ENCODE results near the gene HMGCS2. TPM values are rescaled to one million over a fixed set of nuclear protein-coding genes. Genes with fewer than 3 reads are reported as not detected.

The HMGCS2 gene
- total RNA-seq, 4 donors from 2014 or later, result 6.4 to 8.1 TPM; not detected in 2

DNA sequence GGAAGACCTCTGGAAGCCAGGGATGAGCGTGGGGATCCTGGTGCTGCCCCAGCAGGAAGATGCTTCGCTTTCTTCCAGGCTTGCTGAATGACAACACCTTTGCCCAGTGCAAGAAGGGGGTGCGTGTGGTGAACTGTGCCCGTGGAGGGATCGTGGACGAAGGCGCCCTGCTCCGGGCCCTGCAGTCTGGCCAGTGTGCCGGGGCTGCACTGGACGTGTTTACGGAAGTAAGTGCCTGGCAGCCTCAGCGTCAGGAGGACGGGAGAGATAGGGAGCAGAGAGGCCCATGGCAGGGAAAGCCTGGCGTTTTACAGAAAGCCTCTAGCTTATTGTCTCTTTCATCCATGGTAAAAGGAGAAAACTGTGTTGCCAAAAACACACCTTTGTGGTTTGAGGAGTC is 33.5 kb downstream of the HMGCS2 start:
- Histone ChIP-seq H3K4me3 (replicated peaks in 1 of 3) (no peak overlapping the region), H3K9me3 (no peaks in the 10 kb centered on the region), H3K27ac (no peak overlapping the region), H3K4me1 (peaks cover 33 to 40% of the 10 kb centered on the region in 2 donors), H3K36me3 (no peaks in the 10 kb centered on the region), H3K27me3 (no peaks in the 10 kb centered on the region)
- 96% methylated on average over 14 of the region's 14 CpGs for WGBS, 2 donors
- intact Hi-C loops (cut with DNase I), result no loop called here
- TF ChIP-seq POLR2A (IDR thresholded peaks at IDR 0.05), result no peak
- TF ChIP-seq, protein P1, sequence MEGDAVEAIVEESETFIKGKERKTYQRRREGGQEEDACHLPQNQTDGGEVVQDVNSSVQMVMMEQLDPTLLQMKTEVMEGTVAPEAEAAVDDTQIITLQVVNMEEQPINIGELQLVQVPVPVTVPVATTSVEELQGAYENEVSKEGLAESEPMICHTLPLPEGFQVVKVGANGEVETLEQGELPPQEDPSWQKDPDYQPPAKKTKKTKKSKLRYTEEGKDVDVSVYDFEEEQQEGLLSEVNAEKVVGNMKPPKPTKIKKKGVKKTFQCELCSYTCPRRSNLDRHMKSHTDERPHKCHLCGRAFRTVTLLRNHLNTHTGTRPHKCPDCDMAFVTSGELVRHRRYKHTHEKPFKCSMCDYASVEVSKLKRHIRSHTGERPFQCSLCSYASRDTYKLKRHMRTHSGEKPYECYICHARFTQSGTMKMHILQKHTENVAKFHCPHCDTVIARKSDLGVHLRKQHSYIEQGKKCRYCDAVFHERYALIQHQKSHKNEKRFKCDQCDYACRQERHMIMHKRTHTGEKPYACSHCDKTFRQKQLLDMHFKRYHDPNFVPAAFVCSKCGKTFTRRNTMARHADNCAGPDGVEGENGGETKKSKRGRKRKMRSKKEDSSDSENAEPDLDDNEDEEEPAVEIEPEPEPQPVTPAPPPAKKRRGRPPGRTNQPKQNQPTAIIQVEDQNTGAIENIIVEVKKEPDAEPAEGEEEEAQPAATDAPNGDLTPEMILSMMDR (IDR thresholded peaks at IDR 0.05), result no peak
- DNase-seq, result no peak

DNA sequence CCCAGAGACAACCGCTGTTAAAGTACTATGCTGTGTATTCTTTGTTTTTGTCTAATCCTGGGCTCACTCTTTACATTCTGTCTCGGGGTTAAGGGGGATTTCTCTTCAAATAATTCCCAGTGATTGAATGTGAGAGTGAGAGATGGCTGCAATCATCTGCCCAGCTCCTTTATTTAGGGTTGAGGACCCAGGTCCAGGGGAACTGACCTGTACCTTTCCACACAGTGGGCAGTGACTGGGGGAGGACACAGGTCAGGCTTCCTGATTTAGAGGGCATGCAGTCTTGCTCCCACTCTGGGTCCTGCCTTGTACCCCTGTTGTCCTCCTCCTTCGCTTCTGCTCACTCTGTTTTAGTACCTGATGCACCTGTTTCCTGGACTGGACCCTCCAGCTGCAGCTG is 35.0 kb downstream of the HMGCS2 start:
- no peak overlapping the region for H3K4me3 ChIP-seq (replicated peaks in 1 of 3)
- intact Hi-C loops (cut with DNase I), result no loop called here
- H3K4me1 ChIP-seq, result peaks cover 26 to 32% of the 10 kb centered on the region in 2 donors
- WGBS, 2 donors, result 91 to 96% methylated on average over 3 of the region's 3 CpGs
- no peak for DNase-seq
- no peak overlapping the region for H3K27ac ChIP-seq
- TF ChIP-seq, protein P1 (IDR thresholded peaks at IDR 0.05), result no peak
- no peak for TF ChIP-seq POLR2A (IDR thresholded peaks at IDR 0.05)
- H3K27me3 ChIP-seq, result no peaks in the 10 kb centered on the region
- H3K9me3 ChIP-seq, result no peaks in the 10 kb centered on the region
- no peaks in the 10 kb centered on the region for H3K36me3 ChIP-seq

DNA sequence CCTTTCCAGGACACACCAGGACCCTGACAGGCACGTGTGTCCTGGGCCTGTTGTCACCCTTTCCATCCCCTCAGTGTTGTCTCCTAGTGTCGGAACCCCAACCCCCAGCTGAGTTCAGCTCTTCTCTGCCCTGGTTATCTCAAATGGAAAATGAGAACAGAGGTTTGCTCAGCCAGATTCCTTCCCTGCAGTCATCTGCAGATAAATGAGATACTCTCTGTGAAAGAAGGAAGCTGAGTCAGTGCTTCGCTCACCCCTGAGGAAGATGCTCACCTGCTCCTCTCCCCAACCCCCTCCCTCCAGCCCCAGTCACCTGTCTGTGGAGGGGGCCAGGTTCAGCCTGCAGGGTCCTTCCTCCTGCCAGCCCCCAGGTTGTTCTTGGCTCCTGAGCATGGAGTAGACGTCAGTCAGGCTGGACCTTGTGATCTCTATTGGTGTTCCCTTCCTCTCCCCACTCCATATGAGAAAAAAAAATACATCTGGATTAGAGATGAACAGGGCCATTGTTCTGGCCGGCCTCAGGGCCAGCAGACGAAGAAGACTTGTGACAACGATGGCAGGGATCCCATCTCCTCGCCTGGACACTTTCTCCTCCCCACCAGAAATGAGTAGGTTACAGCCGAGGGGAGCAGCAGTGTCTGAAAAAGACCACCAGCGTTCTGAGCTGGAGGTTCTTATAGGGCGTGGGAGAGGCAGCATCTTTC is 36.1 kb downstream of the HMGCS2 start:
- peaks cover 24 to 25% of the 10 kb centered on the region in 2 donors for H3K4me1 ChIP-seq
- DNase-seq, result no peak
- H3K27me3 ChIP-seq, result no peaks in the 10 kb centered on the region
- H3K4me3 ChIP-seq (replicated peaks in 1 of 3), result no peak overlapping the region
- TF ChIP-seq POLR2A (IDR thresholded peaks at IDR 0.05), result no peak
- TF ChIP-seq, protein P1 (IDR thresholded peaks at IDR 0.05), result no peak
- no peaks in the 10 kb centered on the region for H3K9me3 ChIP-seq
- 69 to 75% methylated on average over 11 of the region's 11 CpGs for WGBS, 2 donors
- intact Hi-C loops (cut with DNase I), result no loop called here
- H3K36me3 ChIP-seq, result no peaks in the 10 kb centered on the region
- H3K27ac ChIP-seq, result peak overlapping the region; percentile 50 to 67 (median 58)

DNA sequence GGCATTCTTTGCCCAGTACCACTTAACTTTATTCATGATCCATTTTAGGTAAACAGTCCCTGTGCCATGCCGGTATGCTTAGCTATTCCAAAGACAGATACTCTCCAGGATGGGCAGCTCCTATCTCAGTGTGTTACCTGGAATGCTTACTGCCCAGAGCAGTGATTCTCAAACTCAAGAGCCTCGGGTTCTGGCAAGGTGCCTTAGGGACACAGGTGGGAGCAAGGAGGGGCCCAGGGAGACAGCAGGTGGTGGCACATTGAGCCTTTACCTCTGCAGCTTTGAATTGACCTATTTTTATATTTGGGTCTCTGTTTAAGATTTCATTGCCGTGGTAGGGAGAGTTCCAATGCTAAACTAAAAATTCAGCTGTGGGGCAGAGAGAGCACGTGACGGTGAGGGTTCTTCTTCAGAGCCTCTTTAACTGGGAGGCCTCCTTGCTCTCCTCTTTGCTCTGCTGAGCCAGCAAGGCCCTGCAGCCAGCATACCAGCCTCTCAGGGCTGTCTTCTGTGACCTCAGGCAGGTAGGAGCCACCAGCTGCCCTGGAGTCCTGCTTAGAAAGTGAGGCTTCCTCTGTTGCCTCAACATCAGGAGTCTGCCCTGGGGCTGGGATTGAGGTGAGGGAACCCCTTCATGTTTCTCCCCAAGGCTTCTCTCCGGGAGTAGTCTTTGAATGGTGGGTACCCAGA is 36.8 kb downstream of the HMGCS2 start:
- H3K36me3 ChIP-seq, result no peaks in the 10 kb centered on the region
- intact Hi-C loops (cut with DNase I), result no loop called here

More for the DNA sequence above, 36.8 kb downstream of the HMGCS2 start:
- Histone ChIP-seq H3K9me3 (no peaks in the 10 kb centered on the region), H3K4me3 (replicated peaks in 1 of 3) (no peak overlapping the region), H3K27me3 (no peaks in the 10 kb centered on the region), H3K4me1 (peaks cover 18 to 21% of the 10 kb centered on the region in 2 donors), H3K27ac (peak overlapping the region; percentile 50 to 67 (median 58))
- WGBS, 2 donors, result 41 to 67% methylated on average over 6 of the region's 6 CpGs
- TF ChIP-seq, protein P1 (IDR thresholded peaks at IDR 0.05), result no peak
- no peak for TF ChIP-seq POLR2A (IDR thresholded peaks at IDR 0.05)
- DNase-seq, result peak; percentile 78 to 79

Measured in thyroid gland (tissue), 4 donors.